NCI-H2196 (cell line): ENCODE results near the gene MYO15B.

Source experiments
- DNase-seq: peaks from one replicate; lab custom pipeline; 2025; ENCODE audit not compliant: unreplicated experiment; lab: John Stamatoyannopoulos, UW

The MYO15B gene

DNA sequence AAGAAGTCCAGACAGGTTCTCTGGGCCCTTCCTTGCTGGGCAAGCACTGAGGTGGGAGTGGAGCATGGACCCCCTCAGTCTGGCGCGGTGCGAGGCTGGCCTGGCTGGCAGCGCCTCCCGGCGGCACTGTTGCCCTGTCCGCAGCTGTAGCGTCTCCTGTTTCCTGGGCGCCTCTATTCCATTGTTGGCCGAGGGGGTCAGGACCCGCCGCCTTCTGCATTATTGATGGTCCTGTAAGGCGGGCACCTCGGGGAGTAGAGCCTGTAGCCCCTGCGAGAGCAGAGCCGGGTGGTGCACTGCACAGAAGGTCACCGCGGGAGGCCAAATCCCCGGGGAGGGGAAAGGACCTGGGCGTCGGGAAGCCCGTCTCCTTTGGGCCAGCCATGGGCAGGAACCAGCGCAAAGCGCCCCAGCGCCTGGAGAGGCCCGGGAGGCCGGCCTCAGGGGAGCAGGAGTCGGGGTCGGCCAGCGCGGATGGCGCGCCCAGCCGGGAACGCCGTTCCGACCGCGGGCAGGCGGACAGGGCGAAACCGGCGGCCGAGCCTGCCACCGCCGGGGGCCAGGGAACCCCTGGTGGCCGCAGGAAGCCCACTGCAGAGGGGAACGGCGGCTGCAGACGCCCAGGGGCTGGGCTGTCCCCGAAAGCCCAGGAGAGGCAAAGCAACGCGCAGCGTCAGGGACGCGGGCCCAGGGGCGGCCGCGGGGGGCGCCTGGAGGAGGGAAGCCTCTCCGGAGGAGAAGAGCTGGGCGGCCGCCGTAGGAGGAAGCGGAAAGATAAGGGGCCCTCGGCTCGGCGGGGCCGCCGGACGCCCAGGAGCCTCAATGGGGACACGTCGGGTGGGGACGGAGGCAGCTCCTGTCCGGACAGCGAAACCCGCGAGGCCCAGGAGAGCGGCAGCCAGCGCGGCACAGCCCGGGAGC lies at the start of gene MYO15B:
TSS of gene MYO15B (plus strand) at position 126 of the 921 bp plus-strand sequence. CDS start at position 384, 258 bp downstream.
- no peak for DNase-seq

DNA sequence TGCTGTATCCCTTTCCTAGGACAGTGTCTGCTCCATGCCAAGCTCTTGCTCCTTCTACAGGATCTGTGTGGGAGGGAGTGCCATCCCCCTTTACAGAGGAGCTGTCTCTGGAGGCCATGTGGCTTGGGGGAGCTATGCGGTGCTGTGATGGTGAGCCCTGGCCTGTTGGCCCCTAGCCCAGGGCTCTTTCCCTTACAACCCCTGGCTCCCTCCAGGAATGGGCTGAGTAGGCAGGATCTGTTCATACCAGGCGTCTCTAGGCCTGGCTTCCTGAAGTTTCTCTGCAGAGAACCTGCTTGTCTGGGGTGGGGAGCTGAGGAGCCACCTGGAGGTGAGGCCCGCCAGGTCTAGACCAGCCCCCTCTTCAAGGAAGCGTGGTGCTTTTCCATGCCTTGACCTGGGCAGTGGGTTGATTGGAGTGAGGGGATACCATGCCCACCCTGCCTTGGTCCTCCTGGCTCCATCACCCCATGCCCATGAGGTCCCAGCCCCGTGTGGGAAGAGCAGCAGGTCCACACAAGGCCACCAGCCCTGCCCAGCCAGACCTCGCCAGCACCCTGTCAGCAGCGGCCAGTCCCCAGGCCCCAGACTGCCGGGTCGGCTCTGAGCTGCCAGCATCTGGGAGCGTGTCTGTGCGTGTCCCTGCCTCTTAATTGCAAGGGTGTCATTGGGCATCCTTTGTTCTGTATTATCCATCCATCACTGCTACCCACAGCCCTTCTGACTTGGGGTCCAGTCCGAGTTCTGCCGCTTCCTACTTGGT lies 47.5 kb upstream of the MYO15B start:
- no peak for DNase-seq

DNA sequence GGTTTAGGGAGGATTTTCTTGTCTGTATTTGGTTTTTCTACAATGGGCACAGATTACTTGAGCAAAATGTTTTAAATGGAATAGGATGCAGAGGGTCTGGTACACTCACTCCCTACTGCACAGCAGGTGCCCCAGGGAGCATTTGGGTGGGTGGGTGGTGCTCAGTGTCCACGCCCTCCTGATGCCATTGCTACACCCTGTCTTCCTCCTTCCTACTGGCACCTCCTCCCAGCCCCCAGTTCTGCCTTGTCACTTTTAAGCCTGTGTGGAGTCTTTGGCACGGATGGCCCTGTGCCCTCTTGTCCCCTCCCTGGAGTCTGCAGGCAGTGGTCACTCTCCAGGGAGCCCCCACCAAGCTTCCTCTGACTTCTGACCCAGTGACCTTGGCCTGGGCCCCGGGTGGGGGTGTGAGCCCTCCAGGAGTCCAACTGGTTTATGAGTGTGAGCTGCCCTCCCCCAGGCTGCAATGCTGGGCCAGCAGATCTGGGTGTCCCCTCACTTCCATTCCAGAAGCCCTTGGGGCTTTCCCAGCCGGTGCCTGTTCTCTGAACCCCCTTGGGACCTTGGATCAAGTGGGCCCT lies 46.6 kb upstream of the MYO15B start:
- DNase-seq = no peak

GRCh38 chr17:75542229-75542628 lies 45.4 kb upstream of the MYO15B start:
- no peak for DNase-seq

- no peak for DNase-seq
These were observed 44.8 kb upstream of the MYO15B start for GRCh38 chr17:75542728-75543336.

GRCh38 chr17:75544250-75544649 lies 43.4 kb upstream of the MYO15B start:
- no peak for DNase-seq

DNA sequence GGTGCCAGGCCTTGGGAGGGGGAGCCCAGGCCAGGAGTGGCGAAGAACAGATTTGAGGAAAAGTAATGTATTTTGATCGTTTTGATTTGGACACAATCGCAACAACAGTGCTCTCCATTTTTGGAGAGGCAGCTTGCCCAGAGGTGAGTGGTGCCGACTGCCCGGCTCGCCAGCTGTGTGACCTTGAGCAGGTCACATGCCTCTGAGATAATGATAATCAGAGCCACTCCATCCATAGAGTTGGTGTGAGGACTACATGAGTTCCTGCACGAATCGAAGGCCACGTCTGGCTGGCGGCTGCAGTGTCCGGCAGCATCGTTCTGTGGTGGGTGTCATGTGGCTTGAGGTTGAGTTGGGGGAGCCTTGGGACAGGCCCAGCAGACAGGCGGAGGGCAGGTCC lies 41.4 kb upstream of the MYO15B start:
- DNase-seq = no peak

DNA sequence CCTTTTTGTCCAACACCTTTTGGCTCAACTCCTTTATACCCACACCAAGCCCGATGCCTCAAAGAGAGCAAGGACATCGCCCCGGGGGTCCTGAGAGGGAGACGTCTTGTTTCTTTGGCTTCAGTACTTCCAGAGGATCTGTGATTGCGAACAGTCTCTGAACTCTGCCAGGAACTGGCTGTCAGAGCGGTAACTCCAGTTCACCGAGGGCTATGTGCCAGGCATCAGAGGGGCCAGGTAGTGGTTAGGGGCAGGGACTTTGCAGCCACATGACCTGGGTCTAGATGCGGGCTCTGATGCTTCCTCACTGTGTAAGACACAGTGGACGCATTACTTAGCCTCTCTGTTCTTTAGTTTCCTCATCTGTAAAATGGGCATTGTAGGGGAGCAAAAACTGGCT lies 40.5 kb upstream of the MYO15B start:
- no peak for DNase-seq

- DNase-seq = no peak
These were observed 38.8 kb upstream of the MYO15B start for GRCh38 chr17:75548813-75549212.

DNA sequence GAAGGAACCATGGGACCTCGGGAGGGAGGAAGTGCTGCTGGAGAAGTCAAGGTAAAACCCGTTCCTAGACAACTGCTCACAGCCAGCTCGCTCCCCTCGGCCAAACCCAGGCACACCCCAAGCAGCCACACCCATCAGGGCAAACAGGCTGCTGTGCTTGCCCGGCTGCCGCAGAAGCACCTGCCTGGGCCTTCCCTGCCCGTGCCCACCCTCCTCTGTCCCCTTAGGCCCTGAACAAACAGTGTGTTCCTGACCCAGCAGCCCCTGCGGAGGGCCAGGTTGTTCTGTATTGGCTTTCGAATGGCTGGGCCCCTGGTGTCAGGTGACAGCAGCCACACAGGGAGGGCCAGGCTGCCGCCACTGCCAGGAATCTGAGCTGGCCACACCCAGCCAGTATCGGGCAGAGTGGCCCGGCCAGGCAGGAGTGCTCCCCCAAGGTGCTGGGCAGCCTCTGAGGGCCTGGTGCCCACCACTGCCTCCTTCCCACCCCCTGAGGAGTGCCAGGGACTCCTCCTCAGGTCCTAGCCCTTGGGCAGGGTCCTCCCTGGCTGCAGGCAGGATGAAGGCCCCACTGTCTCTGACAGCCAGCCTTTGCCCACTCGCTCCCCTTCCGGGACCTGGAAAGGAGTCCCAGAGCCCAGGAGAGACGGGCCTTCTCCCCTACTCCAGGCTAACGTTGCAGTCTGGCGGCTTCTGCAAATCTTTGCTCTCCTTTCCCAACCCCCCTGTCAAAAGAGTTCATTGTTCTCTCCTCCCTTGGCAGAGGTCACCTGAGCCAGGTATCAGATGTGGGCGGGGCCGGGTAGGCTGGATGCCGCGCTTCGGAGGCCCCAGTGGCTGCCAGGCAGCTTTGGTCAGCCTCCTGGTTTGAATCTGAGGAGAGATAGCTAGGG lies 38.1 kb upstream of the MYO15B start:
- peak; percentile 84 for DNase-seq

DNA sequence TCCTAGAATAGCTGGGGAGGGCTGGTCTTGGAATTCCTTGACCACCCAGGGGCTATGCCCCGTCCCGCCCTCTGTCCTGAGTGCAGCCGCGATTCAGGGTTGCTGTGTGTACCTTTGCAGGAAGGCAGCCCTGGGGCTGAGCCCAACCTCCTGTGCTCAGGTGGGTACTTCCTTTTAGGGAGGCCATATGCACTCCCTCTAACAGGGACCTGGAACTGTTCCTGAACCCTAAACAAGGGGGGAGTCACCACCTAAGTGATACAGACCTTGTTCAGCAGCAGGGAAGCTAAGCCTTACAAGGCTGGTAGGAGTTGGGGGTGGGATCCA lies 37.5 kb upstream of the MYO15B start:
- no peak for DNase-seq

- DNase-seq = no peak
These were observed 36.3 kb upstream of the MYO15B start for GRCh38 chr17:75551266-75551665.

DNA sequence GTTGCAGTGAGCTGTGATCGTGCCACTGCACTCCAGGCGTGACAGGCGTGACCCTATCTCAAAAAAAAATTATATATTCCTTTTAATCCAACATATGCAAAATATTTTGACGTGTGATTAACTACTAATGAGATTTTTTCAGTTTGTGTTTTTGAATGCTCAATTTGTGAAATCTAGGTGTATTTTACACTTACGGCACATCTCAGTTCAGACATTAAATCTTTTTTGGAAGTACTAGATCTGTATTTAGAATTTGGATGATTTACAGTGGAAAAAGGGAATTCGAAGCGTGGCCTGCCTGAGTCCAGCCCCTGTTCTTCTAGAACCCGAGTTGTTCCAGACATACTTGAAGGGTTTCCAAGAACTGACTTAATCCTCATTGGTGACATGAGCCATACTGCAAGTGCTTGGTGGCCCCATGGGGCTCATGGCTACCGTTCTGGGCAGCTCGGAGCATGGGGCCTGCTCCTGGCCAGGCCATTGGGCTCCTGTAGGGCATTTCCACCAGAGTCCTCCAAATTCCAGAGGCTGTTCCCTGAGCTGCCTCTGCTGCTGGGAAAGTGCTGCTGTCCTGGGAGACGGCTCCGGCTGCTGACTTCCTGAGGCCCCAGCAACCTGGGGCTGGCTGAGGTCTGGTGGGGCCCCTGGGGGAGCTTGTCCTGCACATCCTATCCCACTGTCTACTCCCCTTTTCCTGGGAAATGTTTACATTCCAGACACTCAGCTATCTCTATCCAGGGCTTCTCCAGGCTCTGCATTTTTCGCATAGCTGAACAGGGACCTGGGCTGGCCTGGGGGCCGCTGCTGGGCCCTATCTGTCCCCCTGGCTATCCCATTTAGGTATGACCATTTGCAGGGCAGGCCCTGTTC lies 34.9 kb upstream of the MYO15B start:
- DNase-seq = no peak

- DNase-seq = no peak
These were observed 34.1 kb upstream of the MYO15B start for GRCh38 chr17:75553295-75554110.

GRCh38 chr17:75555679-75556153 lies 31.9 kb upstream of the MYO15B start:
- no peak for DNase-seq

GRCh38 chr17:75557075-75557851 lies 30.3 kb upstream of the MYO15B start:
- DNase-seq = peak; percentile 91

GRCh38 chr17:75557852-75558665 lies 29.5 kb upstream of the MYO15B start:
- DNase-seq = no peak
